AG08395 (cell line): ENCODE measurements around the gene EID2.

Experiments used
- DNase-seq: peaks from one replicate; pipeline ENCODE4 v3.0.0; 2012; ENCODE audit warnings: mixed read lengths, low spot score

The EID2 gene

GRCh38 chr19:39533791-39534190 lies 6.2 kb downstream of the EID2 start:
- DNase-seq = no peak

GRCh38 chr19:39533003-39533512 lies 6.9 kb downstream of the EID2 start:
- DNase-seq = no peak

- peak; percentile 99 for DNase-seq
Observed at GRCh38 chr19:39532233-39533002, 7.5 kb downstream of the EID2 start, which contains the start of gene EID2B. EID2B (minus strand) TSS chr19:39532852; CDS start chr19:39532802, 50 bp downstream.

GRCh38 chr19:39531834-39532232 lies 8.1 kb downstream of the EID2 start:
- DNase-seq = no peak

- no peak for DNase-seq
Observed at GRCh38 chr19:39525205-39525604, 14.8 kb downstream of the EID2 start.

GRCh38 chr19:39524495-39524894 lies 15.5 kb downstream of the EID2 start:
- DNase-seq = no peak

GRCh38 chr19:39520541-39521484 lies 19.1 kb downstream of the EID2 start:
- DNase-seq = no peak

GRCh38 chr19:39518975-39519374 lies 21.0 kb downstream of the EID2 start:
- no peak for DNase-seq

- DNase-seq = no peak
Observed at GRCh38 chr19:39518458-39518857, 21.5 kb downstream of the EID2 start.

GRCh38 chr19:39517432-39517831 lies 22.5 kb downstream of the EID2 start:
- no peak for DNase-seq

GRCh38 chr19:39516270-39516669 lies 23.7 kb downstream of the EID2 start:
- no peak for DNase-seq

GRCh38 chr19:39515551-39516191 lies 24.3 kb downstream of the EID2 start:
- no peak for DNase-seq

- no peak for DNase-seq
Observed at GRCh38 chr19:39514840-39515550, 25.0 kb downstream of the EID2 start, which contains the start of gene SELENOV. SELENOV (plus strand) TSS chr19:39515139; CDS start chr19:39515213, 74 bp downstream.

GRCh38 chr19:39512988-39513387 lies 27.0 kb downstream of the EID2 start:
- no peak for DNase-seq

- DNase-seq = no peak
Observed at GRCh38 chr19:39509233-39509632, 30.7 kb downstream of the EID2 start.

- no peak for DNase-seq
Observed at GRCh38 chr19:39508629-39509028, 31.3 kb downstream of the EID2 start.

- no peak for DNase-seq
Observed at GRCh38 chr19:39507715-39508364, 32.1 kb downstream of the EID2 start.

- peak; percentile 74 for DNase-seq
Observed at GRCh38 chr19:39506944-39507714, 32.8 kb downstream of the EID2 start.

GRCh38 chr19:39506598-39506943 lies 33.4 kb downstream of the EID2 start:
- no peak for DNase-seq
